K562 (cell line): ENCODE data around the gene CEP350. TPM values are rescaled to one million over a fixed set of nuclear protein-coding genes. Genes with fewer than 3 reads are reported as not detected.

Source experiments
- ARNT ChIP-seq, 2 experiments: fragments of 450-650 bp; IDR thresholded peaks; 2 replicates each; pipeline ENCODE4 v1.6.1; 2016; ENCODE audit warnings: mild to moderate bottlenecking in 1 of 2
- ELF4 ChIP-seq: fragments of 450-650 bp; formaldehyde crosslinking; IDR thresholded peaks from 2 replicates; pipeline ENCODE4 v1.4.0; 2022; ENCODE audit warnings: missing genetic modification characterization
- GMEB1 ChIP-seq: fragments of 250-450 bp; sonication (Bioruptor Pico); IDR thresholded peaks from 2 replicates; pipeline ENCODE4 v1.4.0; 2020; ENCODE audit warnings: mild to moderate bottlenecking
- GTF2A2 ChIP-seq: IDR thresholded peaks from 2 replicates; pipeline ENCODE4 v1.6.1; 2016; ENCODE audit warnings: mild to moderate bottlenecking, missing genetic modification characterization, missing compliant biosample characterization
- HLTF ChIP-seq: fragments of 450-650 bp; IDR thresholded peaks from 2 replicates; pipeline ENCODE4 v1.6.1; 2016
- HMGN3 ChIP-seq: IDR thresholded peaks from 2 replicates; pipeline ENCODE4 v1.6.1; 2011; ENCODE audit warnings: borderline replicate concordance, low read depth, mild to moderate bottlenecking, mixed read lengths, low read length; ENCODE audit not compliant: insufficient read length; ENCODE audit errors: extremely low read depth
- ILK ChIP-seq: fragments of 450-650 bp; IDR thresholded peaks from 2 replicates; pipeline ENCODE4 v1.6.1; 2016; ENCODE audit warnings: missing genetic modification characterization, low read depth, mild to moderate bottlenecking, missing compliant biosample characterization, moderate library complexity, borderline replicate concordance
- LARP7 ChIP-seq: fragments of 450-650 bp; IDR thresholded peaks from 2 replicates; pipeline ENCODE4 v1.6.1; 2016
- MYNN ChIP-seq, 2 experiments: sonication (generic); formaldehyde crosslinking in 1 of 2; IDR thresholded peaks; 2 replicates each; pipeline versions ENCODE4 v1.5.0 to v1.6.1; 2016 to 2020; ENCODE audit warnings: antibody characterized with exemption in 1 of 2, missing genetic modification reagents in 1 of 2
- NELFE ChIP-seq: IDR thresholded peaks from 2 replicates; pipeline ENCODE4 v1.6.1; 2011; ENCODE audit warnings: mild to moderate bottlenecking; ENCODE audit not compliant: insufficient read depth, insufficient read length
- NUFIP1 ChIP-seq: fragments of 450-650 bp; IDR thresholded peaks from 2 replicates; pipeline ENCODE4 v1.6.1; 2018; ENCODE audit not compliant: partially characterized antibody
- OTX1 ChIP-seq: fragments of 450-650 bp; formaldehyde crosslinking; IDR thresholded peaks from 2 replicates; pipeline ENCODE4 v1.4.0; 2022; ENCODE audit warnings: mild to moderate bottlenecking
- PHF21A ChIP-seq: fragments of 450-650 bp; IDR thresholded peaks from 2 replicates; pipeline ENCODE4 v1.6.1; 2017; ENCODE audit warnings: low read depth, borderline replicate concordance
- PYGO2 ChIP-seq: fragments of 450-650 bp; IDR thresholded peaks from 2 replicates; pipeline ENCODE4 v1.6.1; 2016; ENCODE audit warnings: mild to moderate bottlenecking, missing genetic modification characterization, moderate library complexity, missing compliant biosample characterization
- SIN3B ChIP-seq: fragments of 450-650 bp; IDR thresholded peaks from 2 replicates; pipeline ENCODE4 v1.6.1; 2017; ENCODE audit warnings: low read depth, mild to moderate bottlenecking, moderate library complexity
- ZKSCAN1 ChIP-seq: fragments of 150-350 bp; IDR thresholded peaks from 2 replicates; pipeline ENCODE4 v1.6.1; 2016; ENCODE audit warnings: low read depth, low read length
- ZNF165 ChIP-seq: fragments of 250-450 bp; sonication (Bioruptor Pico); IDR thresholded peaks from 2 replicates; pipeline ENCODE4 v1.4.0; 2020; ENCODE audit warnings: borderline replicate concordance
- ZNF41 ChIP-seq: fragments of 250-450 bp; sonication (Bioruptor Pico); conservative IDR thresholded peaks from 2 replicates; pipeline ENCODE4 v1.4.0; 2020; ENCODE audit warnings: mild to moderate bottlenecking
- ZSCAN32 ChIP-seq: fragments of 450-650 bp; formaldehyde crosslinking; IDR thresholded peaks from 2 replicates; pipeline ENCODE4 v1.4.0; 2020; ENCODE audit warnings: mild to moderate bottlenecking, moderate library complexity
- polyA plus RNA-seq, 8 experiments: library from polyadenylated mRNA; depleted of rRNA in 4 of 8; stranded (reverse) in 5 of 8; unstranded in 3 of 8; fragments of >200 nt; fragmentation: Nextera tagmentation in 2 of 8; fragmentation: Illumina TruSeq in 1 of 8; extraction: Ambion mirVana in 2 of 8; extraction: Trizol in 1 of 8; gene quantifications; 2 replicates each; pipeline versions ENCODE4 v1.2.1 to v1.2.3, GENCODE V29; 2011 to 2014; ENCODE audit warnings: inconsistent platforms in 1 of 8, missing spikeins in 1 of 8
- total RNA-seq, 7 experiments: library from RNA; depleted of rRNA in 6 of 7; stranded (reverse); fragments of >200 nt in 6 of 7; fragmentation: Illumina TruSeq in 2 of 7; extraction: Trizol in 2 of 7; gene quantifications; 2 replicates each; pipeline versions ENCODE4 v1.2.1 to v1.2.3, GENCODE V29; 2011 to 2021; ENCODE audit warnings: low replicate concordance in 1 of 7
- TF ChIP-seq, protein P1 (sequence below): fragments of 250-450 bp; sonication (Bioruptor Pico); IDR thresholded peaks from 2 replicates; pipeline ENCODE4 v1.8.0; 2022; ENCODE audit warnings: inconsistent platforms, mild to moderate bottlenecking, moderate library complexity, borderline replicate concordance
- TF ChIP-seq, protein P2 (sequence below): IDR thresholded peaks from 2 replicates; pipeline ENCODE4 v1.6.1; 2012; ENCODE audit warnings: low read depth, low read length, improper control_type of control experiment, borderline replicate concordance
- TF ChIP-seq, protein P3 (sequence below): fragments of 450-650 bp; IDR thresholded peaks from 2 replicates; pipeline ENCODE4 v1.6.1; 2016; ENCODE audit warnings: antibody characterized with exemption

Gene CEP350
- total and polyA plus RNA-seq, 9 of the 15 experiments (the other 6 are each of a cell fraction or from before 2014, with no cell fraction given) = 8.3 to 64.3 (median 28.0) TPM

DNA sequence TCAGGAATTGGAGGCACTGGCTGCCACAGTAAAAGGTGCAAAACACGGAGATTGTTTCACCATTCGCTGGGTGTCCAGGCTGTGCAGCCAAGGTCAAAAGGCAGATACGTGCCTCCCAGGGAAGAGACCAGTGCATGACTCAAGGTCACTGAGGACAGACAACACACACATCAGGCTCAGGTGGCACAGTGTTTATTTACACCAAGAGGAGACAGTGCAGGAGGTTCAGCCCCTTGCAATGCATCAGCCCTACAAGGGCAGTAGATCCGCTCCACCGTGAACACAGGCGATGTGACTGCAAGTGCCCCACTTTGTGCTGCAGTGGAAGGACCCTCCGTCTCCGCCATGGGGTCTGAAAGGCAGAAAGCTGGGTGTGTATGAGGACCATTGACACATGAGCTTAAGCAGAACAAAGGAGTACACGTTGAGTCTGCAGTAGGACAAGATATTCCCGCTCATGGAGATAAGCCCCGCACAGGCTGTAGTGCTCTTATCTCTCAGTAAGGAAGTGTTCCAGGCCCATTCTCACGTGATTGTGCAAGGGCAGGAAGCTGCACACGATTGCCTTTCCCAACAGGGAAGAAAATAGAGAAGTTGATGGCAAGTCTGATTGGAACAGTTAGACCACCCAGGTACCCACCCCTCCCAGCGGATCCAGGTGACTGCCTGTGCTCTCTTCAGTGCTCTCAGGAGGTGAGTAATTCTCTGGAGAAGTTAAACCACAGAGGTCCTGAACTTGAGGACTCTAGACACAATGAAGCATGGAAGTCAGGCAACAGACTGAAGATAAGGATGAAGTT, 162.6 kb downstream of the CEP350 start (continued):
- TF ChIP-seq, protein P1, sequence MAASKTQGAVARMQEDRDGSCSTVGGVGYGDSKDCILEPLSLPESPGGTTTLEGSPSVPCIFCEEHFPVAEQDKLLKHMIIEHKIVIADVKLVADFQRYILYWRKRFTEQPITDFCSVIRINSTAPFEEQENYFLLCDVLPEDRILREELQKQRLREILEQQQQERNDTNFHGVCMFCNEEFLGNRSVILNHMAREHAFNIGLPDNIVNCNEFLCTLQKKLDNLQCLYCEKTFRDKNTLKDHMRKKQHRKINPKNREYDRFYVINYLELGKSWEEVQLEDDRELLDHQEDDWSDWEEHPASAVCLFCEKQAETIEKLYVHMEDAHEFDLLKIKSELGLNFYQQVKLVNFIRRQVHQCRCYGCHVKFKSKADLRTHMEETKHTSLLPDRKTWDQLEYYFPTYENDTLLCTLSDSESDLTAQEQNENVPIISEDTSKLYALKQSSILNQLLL = no peak
- TF ChIP-seq, protein P2, sequence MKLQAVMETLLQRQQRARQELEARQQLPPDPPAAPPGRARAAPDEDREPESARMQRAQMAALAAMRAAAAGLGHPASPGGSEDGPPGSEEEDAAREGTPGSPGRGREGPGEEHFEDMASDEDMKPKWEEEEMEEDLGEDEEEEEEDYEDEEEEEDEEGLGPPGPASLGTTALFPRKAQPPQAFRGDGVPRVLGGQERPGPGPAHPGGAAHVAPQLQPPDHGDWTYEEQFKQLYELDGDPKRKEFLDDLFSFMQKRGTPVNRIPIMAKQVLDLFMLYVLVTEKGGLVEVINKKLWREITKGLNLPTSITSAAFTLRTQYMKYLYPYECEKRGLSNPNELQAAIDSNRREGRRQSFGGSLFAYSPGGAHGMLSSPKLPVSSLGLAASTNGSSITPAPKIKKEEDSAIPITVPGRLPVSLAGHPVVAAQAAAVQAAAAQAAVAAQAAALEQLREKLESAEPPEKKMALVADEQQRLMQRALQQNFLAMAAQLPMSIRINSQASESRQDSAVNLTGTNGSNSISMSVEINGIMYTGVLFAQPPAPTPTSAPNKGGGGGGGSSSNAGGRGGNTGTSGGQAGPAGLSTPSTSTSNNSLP = no peak
- TF ChIP-seq NELFE = no peak
- TF ChIP-seq LARP7 = no peak
- TF ChIP-seq PYGO2 = no peak
- TF ChIP-seq GMEB1 (CRISPR knock-in tag) = no peak
- TF ChIP-seq, protein P3, sequence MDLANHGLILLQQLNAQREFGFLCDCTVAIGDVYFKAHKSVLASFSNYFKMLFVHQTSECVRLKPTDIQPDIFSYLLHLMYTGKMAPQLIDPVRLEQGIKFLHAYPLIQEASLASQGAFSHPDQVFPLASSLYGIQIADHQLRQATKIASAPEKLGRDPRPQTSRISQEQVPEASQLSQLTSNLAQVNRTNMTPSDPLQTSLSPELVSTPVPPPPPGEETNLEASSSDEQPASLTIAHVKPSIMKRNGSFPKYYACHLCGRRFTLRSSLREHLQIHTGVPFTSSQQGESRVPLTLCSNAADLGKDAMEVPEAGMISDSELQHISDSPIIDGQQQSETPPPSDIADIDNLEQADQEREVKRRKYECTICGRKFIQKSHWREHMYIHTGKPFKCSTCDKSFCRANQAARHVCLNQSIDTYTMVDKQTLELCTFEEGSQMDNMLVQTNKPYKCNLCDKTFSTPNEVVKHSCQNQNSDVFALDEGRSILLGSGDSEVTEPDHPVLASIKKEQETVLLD = peak; percentile 44; the same call in 1 of the 2 replicates
- 0 out of 2 replicates have a peak, but pooled peaks have one; percentile 20 for TF ChIP-seq ELF4 (CRISPR knock-in tag)
- TF ChIP-seq PHF21A = no peak
- 0 out of 2 replicates have a peak, but pooled peaks have one; percentile 7 for TF ChIP-seq ZNF41 (CRISPR knock-in tag)
- TF ChIP-seq ILK = no peak
- no peak for TF ChIP-seq HMGN3
- TF ChIP-seq ZNF165 (CRISPR knock-in tag) = no peak; the same call in 1 of the 2 replicates
- TF ChIP-seq GTF2A2 (tag) = no peak
- 0 out of 2 replicates have a peak, but pooled peaks have one; percentile 25 for TF ChIP-seq ZKSCAN1
- TF ChIP-seq OTX1 (CRISPR knock-in tag) = no peak; the same call in 1 of the 2 replicates
- no peak for TF ChIP-seq SIN3B
- TF ChIP-seq NUFIP1 = no peak
- peak in 1 of 2 experiments; percentile 44; a peak in 1 of 4 replicates for TF ChIP-seq ARNT (IDR thresholded peaks at IDR 0.05)
- TF ChIP-seq MYNN (IDR thresholded peaks at IDR 0.05) = peak; percentile 86
- no peak for TF ChIP-seq MYNN (CRISPR knock-in tag; IDR thresholded peaks at IDR 0.05)
- no peak for TF ChIP-seq ZSCAN32 (CRISPR knock-in tag)
- no peak for TF ChIP-seq HLTF
